CD4-positive, alpha-beta T cell treated with Interleukin-15 for 1 hour (primary cell): ENCODE data around the gene GUCY2C.

Experiments used
- DNase-seq: peaks from one replicate; pipeline ENCODE4 v3.0.0-alpha.2; 2020

The GUCY2C gene

DNA sequence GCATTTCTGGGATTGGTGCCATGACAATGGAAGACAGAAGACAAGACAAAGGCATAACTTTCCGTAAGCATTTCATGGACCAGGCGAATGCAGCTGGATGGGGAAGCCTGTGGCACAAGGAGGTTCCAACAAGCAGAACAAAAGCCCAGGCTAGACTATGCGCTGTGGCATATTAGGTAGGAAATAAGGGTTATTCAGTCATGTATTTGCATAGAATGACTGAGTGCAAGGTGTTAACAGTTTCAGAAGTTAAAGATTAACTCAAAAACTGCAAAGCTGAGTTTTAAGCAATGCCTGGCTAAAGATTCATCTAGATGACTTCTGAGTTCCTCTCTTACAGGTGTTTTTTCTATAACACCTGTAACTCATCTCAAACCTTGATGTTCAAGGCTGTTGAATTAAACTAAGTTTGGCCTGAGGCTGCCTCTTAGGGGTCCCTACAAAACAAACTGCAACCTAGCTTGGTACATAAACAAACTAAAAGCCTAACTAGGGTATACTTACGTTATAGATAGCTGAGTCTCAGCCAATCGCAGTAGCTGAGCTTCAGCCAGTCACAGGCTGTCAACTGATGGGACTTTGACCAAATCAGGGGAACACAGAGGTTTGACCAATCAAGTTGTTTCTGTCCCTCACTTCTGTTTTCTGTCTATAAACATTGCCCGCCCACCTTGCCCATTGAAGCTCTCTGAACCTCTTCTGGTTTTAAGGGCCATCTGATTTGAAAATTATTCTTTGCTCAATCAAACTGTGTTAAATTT is 76.5 kb downstream of the GUCY2C start:
- DNase-seq = no peak

GRCh38 chr12:14618983-14619382 is 77.4 kb downstream of the GUCY2C start:
- no peak for DNase-seq

DNA sequence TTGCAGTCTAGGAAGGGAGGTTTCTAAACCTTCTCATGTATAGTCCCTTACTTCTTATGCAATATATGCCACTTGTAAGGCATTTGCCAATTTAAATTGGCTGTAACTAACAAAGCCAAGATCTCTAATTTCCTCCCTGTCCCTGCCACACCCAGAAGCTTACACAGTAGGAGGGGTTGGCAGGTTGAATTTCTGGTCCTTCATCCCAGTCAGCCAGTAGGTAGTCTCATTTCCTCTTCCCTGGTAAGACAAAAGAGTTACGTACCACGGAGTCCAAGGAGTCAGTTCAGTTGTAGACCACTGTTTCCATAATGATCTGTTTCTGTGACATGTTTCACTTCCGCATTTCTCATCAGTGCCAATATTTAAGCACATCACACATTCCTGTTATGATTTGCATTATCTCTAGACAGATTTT is 81.7 kb downstream of the GUCY2C start:
- DNase-seq = peak; percentile 24

DNA sequence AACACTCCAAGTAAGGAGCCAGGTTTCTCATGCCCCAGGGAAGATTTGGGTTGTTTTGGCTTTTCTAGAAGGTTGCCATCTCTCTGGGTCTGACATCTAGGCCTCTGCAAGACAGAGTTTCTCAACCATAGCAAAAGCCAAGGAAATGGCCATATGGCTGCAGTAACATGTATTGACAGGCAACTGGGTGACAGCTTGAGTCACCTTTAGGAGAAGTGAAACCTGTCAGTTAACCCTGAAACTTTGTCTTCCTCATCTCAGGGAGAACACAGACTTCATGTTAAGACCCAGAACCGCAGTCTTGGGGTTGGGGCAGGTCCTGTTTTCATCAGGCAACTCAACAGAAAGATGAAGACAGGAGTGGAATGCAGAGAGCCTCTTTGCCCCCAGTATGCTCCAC is 82.7 kb downstream of the GUCY2C start:
- peak; percentile 50 for DNase-seq

GRCh38 chr12:14612898-14613445 is 83.4 kb downstream of the GUCY2C start:
- DNase-seq = no peak

DNA sequence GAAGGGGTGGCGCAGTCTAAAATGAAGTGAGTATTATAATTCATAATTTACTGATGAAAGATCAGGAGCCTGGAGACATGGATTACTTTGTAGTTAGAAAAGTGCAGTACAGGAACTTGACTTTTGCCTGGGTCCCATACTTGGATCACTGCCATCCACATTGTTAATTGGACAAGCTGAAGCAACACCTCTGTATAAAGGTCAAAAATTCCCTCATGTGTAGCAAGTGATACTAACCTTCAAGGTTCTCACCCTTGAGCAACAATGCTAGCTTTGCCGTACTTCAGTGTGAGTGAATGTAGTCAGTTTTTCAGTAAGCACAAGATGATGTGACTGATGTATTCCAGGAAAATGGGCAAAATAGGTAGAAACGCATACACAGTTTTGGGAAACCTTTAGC is 84.1 kb downstream of the GUCY2C start:
- no peak for DNase-seq

GRCh38 chr12:14611640-14612203 is 84.7 kb downstream of the GUCY2C start:
- no peak for DNase-seq

DNA sequence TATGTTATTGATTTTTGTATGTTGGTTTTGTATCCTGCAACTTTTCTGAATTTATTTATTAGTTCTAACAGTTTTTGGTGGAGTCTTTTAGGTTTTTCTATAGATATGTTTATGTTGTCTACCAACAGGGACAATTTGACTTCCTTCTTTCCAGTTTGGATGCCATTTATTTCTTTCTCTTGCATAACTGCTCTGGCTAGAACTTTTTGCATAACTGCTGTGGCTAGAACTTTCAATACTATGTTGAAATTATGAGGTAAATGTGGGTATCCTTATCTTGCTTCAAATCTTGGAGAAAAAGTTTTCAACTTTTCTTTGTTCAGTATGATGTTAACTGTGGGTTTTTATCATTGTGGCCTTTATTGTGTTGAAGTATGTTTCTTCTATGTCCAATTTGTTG is 88.8 kb downstream of the GUCY2C start:
- DNase-seq = no peak

GRCh38 chr12:14605401-14605989 is 90.9 kb downstream of the GUCY2C start:
- DNase-seq = no peak

DNA sequence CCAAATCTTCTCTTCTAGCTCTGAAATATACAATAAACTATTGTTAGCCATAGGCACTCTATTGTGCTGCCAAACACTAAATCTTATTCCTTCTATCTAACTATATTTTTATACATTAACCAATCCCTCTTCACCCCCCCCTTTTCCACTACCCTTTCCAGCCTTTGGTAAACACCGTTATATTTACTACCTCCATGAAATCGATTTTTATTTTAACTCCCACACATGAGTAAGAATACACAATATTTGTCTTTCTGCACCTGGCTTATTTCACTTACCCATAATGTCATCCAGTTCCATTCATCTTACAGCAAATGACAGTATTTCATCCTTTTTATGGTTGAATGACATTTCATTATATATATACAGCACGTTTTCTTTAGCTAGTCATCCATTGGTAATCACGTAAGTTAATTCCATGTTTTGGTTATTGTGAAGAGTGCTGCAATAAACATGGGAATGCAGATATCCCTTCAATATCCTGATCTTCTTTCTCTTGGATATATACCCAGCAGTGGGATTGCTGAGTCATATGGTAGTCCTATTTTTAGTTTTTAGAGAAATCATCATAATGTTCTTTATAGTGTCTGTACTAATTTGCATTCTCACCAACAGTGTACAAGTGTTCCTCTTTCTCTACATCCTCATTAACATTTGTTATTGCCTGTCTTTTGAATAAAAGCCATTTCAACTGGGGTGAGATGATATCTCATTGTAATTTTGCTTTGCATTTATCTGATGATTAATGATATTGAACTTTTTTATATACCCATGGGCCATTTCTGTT is 94.5 kb downstream of the GUCY2C start:
- no peak for DNase-seq

- DNase-seq = no peak
These were observed 98.9 kb downstream of the GUCY2C start for GRCh38 chr12:14597480-14597879.

- DNase-seq = no peak
These were observed 104.7 kb downstream of the GUCY2C start for GRCh38 chr12:14591719-14592118.

DNA sequence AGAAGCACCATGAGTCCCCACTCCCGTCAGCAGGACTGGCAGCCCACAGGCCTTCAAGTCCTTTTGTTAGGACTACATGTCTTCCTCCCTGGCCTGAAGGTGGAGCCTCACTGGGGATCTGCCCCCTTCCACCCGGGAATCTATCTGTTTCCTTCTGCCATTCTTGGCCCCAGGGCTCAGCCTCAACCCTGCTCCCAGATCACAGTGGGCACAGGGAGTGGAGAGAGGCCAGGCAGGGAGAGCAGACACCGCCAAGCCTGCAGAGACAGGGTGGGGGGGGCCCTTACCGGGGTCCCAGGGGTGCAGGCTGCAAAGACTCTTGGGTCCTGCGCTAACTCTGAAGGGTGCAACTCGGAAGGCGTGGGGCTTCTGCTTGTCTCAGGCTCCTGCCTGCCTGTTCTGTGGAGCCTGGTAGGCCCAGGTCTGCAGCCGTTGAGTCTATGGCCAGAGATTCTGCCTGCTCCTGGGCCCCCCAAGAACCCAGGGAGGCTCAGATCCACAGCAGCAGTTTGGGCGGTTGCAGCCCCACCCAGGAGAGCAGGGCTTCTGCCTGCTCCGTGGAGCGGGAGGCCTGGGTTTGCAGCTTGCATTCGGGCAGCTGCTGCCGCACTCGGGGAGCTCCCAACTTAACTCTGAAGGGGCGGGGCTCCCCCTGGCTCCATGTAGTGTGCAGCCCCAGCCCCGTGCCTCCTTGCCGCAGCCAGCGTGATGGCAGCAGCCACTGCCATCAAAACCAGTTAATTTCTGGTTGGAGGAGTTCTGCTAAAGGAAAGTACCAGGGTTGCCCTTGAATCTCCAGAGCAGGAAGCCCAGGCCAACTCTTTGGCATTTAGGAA is 107.0 kb downstream of the GUCY2C start:
- no peak for DNase-seq

DNA sequence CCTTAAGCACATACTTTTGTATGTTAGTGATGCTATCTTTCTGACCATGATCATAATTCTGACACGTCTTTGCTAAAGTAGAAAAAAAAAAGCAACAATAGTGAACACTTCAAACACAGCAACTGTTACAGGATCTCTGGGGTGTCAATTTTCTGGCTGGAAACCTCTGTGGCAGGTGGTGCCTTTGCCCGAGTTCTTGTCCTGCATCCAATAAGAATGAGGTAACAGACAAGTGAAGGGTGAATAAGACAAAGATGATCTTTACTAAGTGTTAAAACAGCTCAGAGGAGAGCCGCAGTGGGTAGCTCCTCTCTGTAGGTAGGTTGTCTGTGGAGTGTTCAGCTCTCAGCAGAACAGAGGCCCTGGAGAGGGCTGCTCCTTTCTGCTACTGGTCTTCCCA is 107.8 kb downstream of the GUCY2C start:
- DNase-seq = no peak

DNA sequence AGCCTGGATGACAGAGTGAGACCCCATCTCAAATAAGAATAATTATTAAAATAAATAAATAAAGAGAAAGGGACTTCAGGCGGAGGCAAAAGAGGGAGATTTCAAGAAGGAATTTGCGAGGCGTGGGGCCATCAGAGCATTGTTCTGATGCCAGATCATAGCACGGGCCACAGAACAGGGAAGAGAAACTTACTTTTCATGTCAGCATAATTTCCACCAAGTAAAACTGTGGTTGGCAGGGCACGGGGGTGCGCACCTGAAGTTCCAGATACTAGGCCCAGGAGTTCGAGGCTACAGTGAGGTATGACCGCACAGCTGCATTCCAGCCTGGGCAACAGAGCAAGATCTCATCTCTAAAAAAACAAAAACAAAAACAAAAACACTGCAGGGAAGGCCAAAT is 117.8 kb downstream of the GUCY2C start:
- no peak for DNase-seq

- DNase-seq = no peak
These were observed 119.1 kb downstream of the GUCY2C start for GRCh38 chr12:14577344-14577743.

- DNase-seq = no peak
These were observed 119.5 kb downstream of the GUCY2C start for GRCh38 chr12:14576896-14577295.

- no peak for DNase-seq
These were observed 120.8 kb downstream of the GUCY2C start for GRCh38 chr12:14575585-14575984.

DNA sequence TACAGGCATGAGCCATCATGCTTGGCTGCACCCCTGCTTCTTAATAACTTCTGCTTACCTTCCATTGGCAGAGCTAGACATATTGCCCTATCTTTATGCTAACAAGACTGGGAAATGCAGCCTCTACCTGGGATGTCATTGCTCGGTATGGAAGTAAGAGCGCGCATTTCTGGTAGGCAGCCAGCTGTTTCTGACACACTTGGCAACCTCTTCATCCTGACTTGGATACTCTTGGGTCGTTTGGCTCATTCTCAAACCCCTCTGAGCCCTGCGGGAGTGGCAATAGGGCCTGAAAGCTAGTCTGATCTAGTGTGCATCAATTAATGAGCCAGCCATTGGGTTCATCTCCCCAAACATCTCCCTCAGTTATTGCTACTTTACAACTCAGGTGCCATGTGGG is 123.3 kb downstream of the GUCY2C start:
- no peak for DNase-seq

- no peak for DNase-seq
These were observed 124.0 kb downstream of the GUCY2C start for GRCh38 chr12:14572401-14572800.

DNA sequence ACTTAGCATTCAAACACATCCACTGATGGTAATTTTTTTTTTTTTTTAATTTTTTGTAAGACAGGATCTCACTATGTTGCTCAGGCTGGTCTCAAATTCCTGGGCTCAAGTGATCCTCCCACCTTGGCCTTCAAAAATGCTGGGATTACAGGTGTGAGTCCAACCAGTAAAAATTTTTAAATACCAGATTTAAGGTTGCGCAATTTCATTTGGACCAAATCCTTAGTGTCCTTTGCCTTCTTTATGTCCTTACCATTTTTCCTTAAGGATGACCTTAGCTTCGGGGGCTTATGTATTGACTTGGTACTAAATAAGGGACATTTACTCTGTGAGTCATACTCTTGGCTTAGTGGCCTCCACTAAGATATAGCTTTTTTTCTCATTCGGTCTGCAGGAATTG is 124.6 kb downstream of the GUCY2C start:
- DNase-seq = no peak

DNA sequence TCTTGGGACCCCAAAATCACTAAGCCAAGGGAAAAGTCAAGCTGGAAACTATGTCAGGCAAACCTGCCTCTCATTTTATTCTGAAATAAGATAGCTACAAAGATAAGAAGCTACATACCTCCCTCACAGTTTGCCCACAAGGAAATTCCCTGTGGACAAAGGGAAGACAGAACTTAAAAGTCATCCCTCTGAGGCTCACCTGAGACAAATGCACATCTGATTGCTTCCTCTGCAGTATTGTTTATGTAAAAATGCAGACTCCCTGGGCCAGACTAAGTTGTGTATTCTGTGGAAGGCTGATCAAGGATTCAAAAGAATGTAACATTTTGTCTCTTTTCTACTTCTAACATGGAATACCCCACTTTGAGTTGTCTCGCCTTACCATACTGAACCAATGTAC is 126.2 kb downstream of the GUCY2C start:
- DNase-seq = no peak
